GM13977 (cell line): Measurements from ENCODE around the gene PRDM5.

Experiments used
- DNase-seq: peaks from one replicate; pipeline ENCODE4 v3.0.0; 2012; ENCODE audit warnings: low spot score
- in situ Hi-C: fragments of 300-500 bp; cut with MboI; formaldehyde crosslinking; loops from one replicate; pipeline ENCODE4 v1.12.0; 2022; ENCODE audit warnings: low sequenced_read_pairs, low pct_unique_long_range_greater_than_20kb, mixed read lengths, inconsistent platforms; ENCODE audit not compliant: unreplicated experiment
- TF ChIP-seq, protein P1 (sequence below): IDR thresholded peaks from 2 replicates; pipeline ENCODE4 v1.5.1; 2012; ENCODE audit warnings: mild to moderate bottlenecking, control low read depth; ENCODE audit not compliant: insufficient read depth; ENCODE audit errors: extremely low read depth, missing control alignments

Gene PRDM5

GRCh38 chr4:120867506-120867905 is 55.0 kb downstream of the PRDM5 start:
- in situ Hi-C loops, result no loop called here
- TF ChIP-seq, protein P1, sequence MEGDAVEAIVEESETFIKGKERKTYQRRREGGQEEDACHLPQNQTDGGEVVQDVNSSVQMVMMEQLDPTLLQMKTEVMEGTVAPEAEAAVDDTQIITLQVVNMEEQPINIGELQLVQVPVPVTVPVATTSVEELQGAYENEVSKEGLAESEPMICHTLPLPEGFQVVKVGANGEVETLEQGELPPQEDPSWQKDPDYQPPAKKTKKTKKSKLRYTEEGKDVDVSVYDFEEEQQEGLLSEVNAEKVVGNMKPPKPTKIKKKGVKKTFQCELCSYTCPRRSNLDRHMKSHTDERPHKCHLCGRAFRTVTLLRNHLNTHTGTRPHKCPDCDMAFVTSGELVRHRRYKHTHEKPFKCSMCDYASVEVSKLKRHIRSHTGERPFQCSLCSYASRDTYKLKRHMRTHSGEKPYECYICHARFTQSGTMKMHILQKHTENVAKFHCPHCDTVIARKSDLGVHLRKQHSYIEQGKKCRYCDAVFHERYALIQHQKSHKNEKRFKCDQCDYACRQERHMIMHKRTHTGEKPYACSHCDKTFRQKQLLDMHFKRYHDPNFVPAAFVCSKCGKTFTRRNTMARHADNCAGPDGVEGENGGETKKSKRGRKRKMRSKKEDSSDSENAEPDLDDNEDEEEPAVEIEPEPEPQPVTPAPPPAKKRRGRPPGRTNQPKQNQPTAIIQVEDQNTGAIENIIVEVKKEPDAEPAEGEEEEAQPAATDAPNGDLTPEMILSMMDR, result no peak
- DNase-seq, result no peak

GRCh38 chr4:120865985-120866384 is 56.5 kb downstream of the PRDM5 start:
- in situ Hi-C loops, result no loop called here
- TF ChIP-seq, protein P1, result no peak
- no peak for DNase-seq

- DNase-seq, result no peak
- TF ChIP-seq, protein P1, result no peak
- in situ Hi-C loops, result no loop called here
Observed at GRCh38 chr4:120864969-120865368, 57.6 kb downstream of the PRDM5 start.

DNA sequence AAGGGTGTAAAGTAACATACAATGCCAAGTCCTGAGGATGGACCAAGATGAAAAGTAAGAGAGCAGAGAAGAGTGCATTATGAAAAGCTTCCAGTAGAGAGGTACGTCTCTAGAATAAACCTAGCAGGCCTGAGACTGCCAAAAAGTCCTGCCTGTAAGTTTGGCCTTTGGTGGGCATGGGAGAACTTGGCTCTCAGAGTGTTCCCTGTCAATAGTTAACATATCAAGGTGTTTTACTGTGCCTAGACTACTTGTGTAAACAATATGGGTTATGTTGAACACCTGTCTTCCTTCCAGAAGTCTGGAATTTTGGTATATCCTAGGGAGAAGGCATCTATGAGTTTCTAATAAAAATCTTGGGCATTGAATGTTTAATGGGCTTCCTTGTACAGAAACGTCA is 60.1 kb downstream of the PRDM5 start:
- DNase-seq, result no peak
- TF ChIP-seq, protein P1, result no peak
- in situ Hi-C loops, result no loop called here

DNA sequence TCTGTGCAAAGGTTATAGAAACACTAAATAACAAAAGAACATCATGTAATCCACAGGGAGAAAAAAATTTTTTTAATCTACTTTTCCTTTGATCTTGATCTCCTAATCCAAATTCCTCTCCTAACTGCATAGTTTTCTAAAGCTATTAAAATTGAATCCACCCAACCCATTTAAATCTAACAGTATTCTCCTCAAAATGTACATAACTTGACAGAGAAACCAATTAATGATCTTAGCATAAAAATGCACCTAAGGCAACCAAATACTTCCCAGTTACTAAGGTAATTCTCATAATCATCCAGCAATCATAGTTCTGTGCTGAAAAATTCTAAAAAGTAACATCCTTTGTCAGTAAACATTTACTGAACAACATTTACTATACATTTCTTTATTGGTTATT is 60.7 kb downstream of the PRDM5 start:
- in situ Hi-C loops, result no loop called here
- no peak for DNase-seq
- TF ChIP-seq, protein P1, result no peak

GRCh38 chr4:120858776-120859175 is 63.8 kb downstream of the PRDM5 start:
- in situ Hi-C loops, result no loop called here
- DNase-seq, result no peak
- TF ChIP-seq, protein P1, result no peak

DNA sequence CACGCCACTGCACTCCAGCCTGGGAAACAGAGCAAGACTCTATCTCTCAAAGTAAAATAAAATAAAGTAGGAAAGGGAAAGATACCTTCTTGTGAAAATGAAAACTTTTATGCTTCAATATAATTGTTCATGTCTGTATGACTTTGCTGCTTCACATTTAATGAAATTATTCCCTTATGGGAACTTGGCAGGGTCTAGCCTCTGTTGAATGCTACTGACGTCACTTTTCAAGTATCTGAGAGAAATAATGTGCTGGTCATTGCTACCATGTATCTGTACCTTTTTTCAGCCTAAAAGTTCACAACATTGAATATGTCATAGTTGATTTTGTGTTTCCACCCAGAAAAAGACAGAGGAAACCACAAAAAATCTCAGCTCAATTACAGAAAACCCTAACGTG is 65.2 kb downstream of the PRDM5 start:
- no peak for DNase-seq
- TF ChIP-seq, protein P1, result no peak
- in situ Hi-C loops, result no loop called here
